K562 (cell line): ENCODE measurements around the gene CHRND. TPM values are rescaled to one million over a fixed set of nuclear protein-coding genes. Genes with fewer than 3 reads are reported as not detected.

Experiments
- ATAC-seq: fragments of 200-7000 bp; cut with Tn5 transposase; 3 replicates; pipeline ENCODE4 v1.9.1; 2020; ENCODE audit warnings: moderate library complexity
- BruUV-seq: library from RNA; stranded (reverse); fragments of 400-500 nt; replicated peaks from 2 replicates; lab custom pipeline; 2021; lab: Mats Ljungman, UMichigan
- CTCF ChIA-PET: fragments of 300-600 bp; formaldehyde crosslinking; extraction: SDS; loops from one replicate; lab custom pipeline; 2021; ENCODE audit warnings: low intra/inter-chr PET ratio; lab: Yijun Ruan, JAX
- POLR2A ChIA-PET: fragments of 300-600, 350-650 bp; sonication (Branson Sonifier 250); formaldehyde crosslinking; extraction: SDS; loops from one replicate; lab custom pipeline; 2021; ENCODE audit warnings: antibody characterized with exemption, inconsistent platforms; lab: Yijun Ruan, JAX
- DNase-seq, 4 experiments: peaks; one replicate each; pipeline versions ENCODE4 v3.0.0 to v3.0.0-alpha.2; 2011 to 2018; ENCODE audit warnings: low spot score in 3 of 4, mixed read lengths in 3 of 4; ENCODE audit errors: extremely low read depth in 1 of 4
- FAIRE-seq: peaks from 2 replicates; lab custom pipeline; 2011; peaks lifted over from hg19 to GRCh38; lab: Jason Lieb, UNC
- H2AFZ ChIP-seq: 2 replicates; pipeline ENCODE4 v1.6.0; 2011; ENCODE audit warnings: low read depth, low read length, control low read depth, inconsistent platforms
- H3K27ac ChIP-seq: fragments of 200-600 bp; 3 replicates; pipeline ENCODE4 v1.8.0; 2011; ENCODE audit warnings: low read depth, mild to moderate bottlenecking, control low read depth, inconsistent platforms, low read length, moderate library complexity, mixed read lengths; ENCODE audit errors: extremely low read depth
- H3K27me3 ChIP-seq, 2 experiments: fragments of 300-600 bp in 1 of 2; 2 replicates in 1 of 2; 3 replicates in 1 of 2; pipeline versions ENCODE4 v1.6.0 to v1.8.0; 2011; ENCODE audit warnings: inconsistent platforms in 2 of 2, low read length in 2 of 2, mild to moderate bottlenecking in 1 of 2, mixed read lengths in 1 of 2, moderate library complexity in 1 of 2; ENCODE audit not compliant: control insufficient read depth in 2 of 2, insufficient read depth in 2 of 2
- H3K36me3 ChIP-seq: fragments of 300-600 bp; 3 replicates; pipeline ENCODE4 v1.8.0; 2011; ENCODE audit warnings: mild to moderate bottlenecking, low read length, inconsistent platforms; ENCODE audit not compliant: control insufficient read depth, insufficient read depth
- H3K4me1 ChIP-seq, 2 experiments: fragments of 200-600 bp in 1 of 2; replicated peaks in 1 of 2; 2 replicates in 1 of 2; 3 replicates in 1 of 2; pipeline versions ENCODE4 v1.5.1 to v1.8.0; 2011; ENCODE audit warnings: inconsistent platforms in 2 of 2, low read length in 2 of 2, mild to moderate bottlenecking in 1 of 2, mixed read lengths in 1 of 2, moderate library complexity in 1 of 2; ENCODE audit not compliant: control insufficient read depth in 2 of 2, insufficient read depth in 2 of 2
- H3K4me2 ChIP-seq: 2 replicates; pipeline ENCODE4 v1.6.1; 2011; ENCODE audit warnings: low read length, control low read depth, inconsistent platforms, mixed read lengths; ENCODE audit not compliant: insufficient read depth
- H3K4me3 ChIP-seq: fragments of 200-600 bp; sonication (generic), shearing (Covaris generic); 2 replicates; pipeline ENCODE4 v1.5.1; 2016; ENCODE audit warnings: control low read depth, inconsistent platforms
- H3K79me2 ChIP-seq: fragments of 200-600 bp; 3 replicates; pipeline ENCODE4 v1.8.0; 2011; ENCODE audit warnings: low read length, inconsistent platforms; ENCODE audit not compliant: control insufficient read depth, insufficient read depth
- H3K9ac ChIP-seq, 2 experiments: 2 replicates each; pipeline versions ENCODE4 v1.6.0 to v1.6.1; 2011; ENCODE audit warnings: low read depth in 2 of 2, low read length in 2 of 2, control low read depth in 1 of 2, inconsistent platforms in 1 of 2, mild to moderate bottlenecking in 1 of 2, mixed read lengths in 1 of 2; ENCODE audit not compliant: insufficient read depth in 1 of 2
- H3K9me1 ChIP-seq: one replicate; pipeline ENCODE4 v1.6.0; 2011; ENCODE audit warnings: inconsistent platforms, mild to moderate bottlenecking, low read length, moderate library complexity; ENCODE audit not compliant: control insufficient read depth, insufficient read depth
- H3K9me3 ChIP-seq: replicated peaks from 2 replicates; pipeline ENCODE4 v1.5.1; 2011; ENCODE audit warnings: low read depth, low read length, inconsistent platforms; ENCODE audit not compliant: control insufficient read depth, insufficient read depth
- H4K20me1 ChIP-seq: replicated peaks from 2 replicates; pipeline ENCODE4 v1.6.1; 2011; ENCODE audit warnings: low read length, inconsistent platforms, mixed read lengths; ENCODE audit not compliant: control insufficient read depth, insufficient read depth
- CBX8 ChIP-seq: fragments of 200-600 bp; sonication (generic); IDR thresholded peaks from 2 replicates; pipeline ENCODE4 v1.6.1; 2012; ENCODE audit warnings: borderline replicate concordance, mixed run types, low read depth, mild to moderate bottlenecking, moderate library complexity, mixed read lengths, low read length, control low read depth, inconsistent platforms; ENCODE audit not compliant: poor library complexity, severe bottlenecking; ENCODE audit errors: extremely low read depth
- GABPA ChIP-seq: fragments of 200-800 bp; sonication (Bioruptor generic); conservative IDR thresholded peaks from 2 replicates; pipeline ENCODE4 v1.6.1; 2016; ENCODE audit warnings: low read depth, missing genetic modification characterization, missing compliant biosample characterization
- GTF2A2 ChIP-seq: IDR thresholded peaks from 2 replicates; pipeline ENCODE4 v1.6.1; 2016; ENCODE audit warnings: mild to moderate bottlenecking, missing genetic modification characterization, missing compliant biosample characterization
- MIER1 ChIP-seq: fragments of 450-650 bp; IDR thresholded peaks from 2 replicates; pipeline ENCODE4 v1.6.1; 2016; ENCODE audit warnings: antibody characterized with exemption, mild to moderate bottlenecking, low read depth
- ZNF609 ChIP-seq: sonication (generic); formaldehyde crosslinking; IDR thresholded peaks from 2 replicates; pipeline ENCODE4 v1.8.1; 2023; ENCODE audit warnings: missing genetic modification reagents, mild to moderate bottlenecking, borderline replicate concordance
- ZNF655 ChIP-seq: fragments of 250-450 bp; sonication (Bioruptor Pico); IDR thresholded peaks from 2 replicates; pipeline ENCODE4 v1.5.0; 2021
- ZZZ3 ChIP-seq: fragments of 450-650 bp; IDR thresholded peaks from 2 replicates; pipeline ENCODE4 v1.6.1; 2016; ENCODE audit warnings: antibody characterized with exemption, mild to moderate bottlenecking, moderate library complexity
- WGBS: fragments of 100-300 bp; shearing (Covaris generic); methylation state at CpG from one replicate; pipeline ENCODE4 v1.1.6; 2016; ENCODE audit warnings: low coverage, mixed read lengths; ENCODE audit not compliant: insufficient coverage; ENCODE audit errors: missing lambda C conversion rate; 5-methylcytosine and 5-hydroxymethylcytosine counted together
- in situ Hi-C: fragments of 300-500 bp; cut with MboI; formaldehyde crosslinking; loops from 4 replicates; pipeline ENCODE4 v1.15.0; 2018; ENCODE audit warnings: inconsistent platforms, mixed read lengths
- intact Hi-C: fragments of 100-400 bp; cut with micrococcal nuclease; formaldehyde crosslinking; loops from 2 replicates; pipeline ENCODE4 v1.14.2; 2022
- polyA plus RNA-seq, 8 experiments: library from polyadenylated mRNA; depleted of rRNA in 4 of 8; stranded (reverse) in 5 of 8; unstranded in 3 of 8; fragments of >200 nt; fragmentation: Nextera tagmentation in 2 of 8; fragmentation: Illumina TruSeq in 1 of 8; extraction: Ambion mirVana in 2 of 8; extraction: Trizol in 1 of 8; gene quantifications; 2 replicates each; pipeline versions ENCODE4 v1.2.1 to v1.2.3, GENCODE V29; 2011 to 2014; ENCODE audit warnings: inconsistent platforms in 1 of 8, missing spikeins in 1 of 8
- total RNA-seq, 7 experiments: library from RNA; depleted of rRNA in 6 of 7; stranded (reverse); fragments of >200 nt in 6 of 7; fragmentation: Illumina TruSeq in 2 of 7; extraction: Trizol in 2 of 7; gene quantifications; 2 replicates each; pipeline versions ENCODE4 v1.2.1 to v1.2.3, GENCODE V29; 2011 to 2021; ENCODE audit warnings: low replicate concordance in 1 of 7
- TF ChIP-seq, protein P1 (sequence below): fragments of 200-800 bp; sonication (Bioruptor generic); IDR thresholded peaks from 2 replicates; pipeline ENCODE4 v1.6.1; 2017; ENCODE audit warnings: missing genetic modification characterization, missing compliant biosample characterization
- TF ChIP-seq, protein P2 (sequence below): fragments of 250-450 bp; sonication (Bioruptor Pico); IDR thresholded peaks from 2 replicates; pipeline ENCODE4 v1.8.0; 2021; ENCODE audit warnings: mild to moderate bottlenecking, moderate library complexity

The CHRND gene
- total and polyA plus RNA-seq, 9 of the 15 experiments (the other 6 are each of a cell fraction or from before 2014, with no cell fraction given), result not detected

- H3K4me3 ChIP-seq, result no peak overlapping the region
- H3K9me3 ChIP-seq, result no peaks in the 10 kb centered on the region
- no peaks in the 10 kb centered on the region for H3K79me2 ChIP-seq
- peaks cover 0 to 13% of the 10 kb centered on the region in 2 experiments; a peak in 2 of 5 replicates for H3K4me1 ChIP-seq
- H3K36me3 ChIP-seq, result no peaks in the 10 kb centered on the region
- DNase-seq, result no peak
- H2AFZ ChIP-seq, result no peak overlapping the region
- intact Hi-C loops, result no loop called here
- no peak for FAIRE-seq
- H3K4me2 ChIP-seq, result no peak overlapping the region
- no peak overlapping the region; a peak in 1 of 4 replicates for H3K9ac ChIP-seq
- TF ChIP-seq GTF2A2 (tag), result no peak
- TF ChIP-seq MIER1, result no peak
- no peak for TF ChIP-seq ZNF609 (CRISPR knock-in tag)
- no peak for TF ChIP-seq GABPA (tag)
- no peak for TF ChIP-seq ZZZ3
- TF ChIP-seq, protein P1, sequence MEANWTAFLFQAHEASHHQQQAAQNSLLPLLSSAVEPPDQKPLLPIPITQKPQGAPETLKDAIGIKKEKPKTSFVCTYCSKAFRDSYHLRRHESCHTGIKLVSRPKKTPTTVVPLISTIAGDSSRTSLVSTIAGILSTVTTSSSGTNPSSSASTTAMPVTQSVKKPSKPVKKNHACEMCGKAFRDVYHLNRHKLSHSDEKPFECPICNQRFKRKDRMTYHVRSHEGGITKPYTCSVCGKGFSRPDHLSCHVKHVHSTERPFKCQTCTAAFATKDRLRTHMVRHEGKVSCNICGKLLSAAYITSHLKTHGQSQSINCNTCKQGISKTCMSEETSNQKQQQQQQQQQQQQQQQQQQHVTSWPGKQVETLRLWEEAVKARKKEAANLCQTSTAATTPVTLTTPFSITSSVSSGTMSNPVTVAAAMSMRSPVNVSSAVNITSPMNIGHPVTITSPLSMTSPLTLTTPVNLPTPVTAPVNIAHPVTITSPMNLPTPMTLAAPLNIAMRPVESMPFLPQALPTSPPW (CRISPR knock-in tag), result no peak
- no peak for TF ChIP-seq ZNF655 (CRISPR knock-in tag)
- TF ChIP-seq, protein P2, sequence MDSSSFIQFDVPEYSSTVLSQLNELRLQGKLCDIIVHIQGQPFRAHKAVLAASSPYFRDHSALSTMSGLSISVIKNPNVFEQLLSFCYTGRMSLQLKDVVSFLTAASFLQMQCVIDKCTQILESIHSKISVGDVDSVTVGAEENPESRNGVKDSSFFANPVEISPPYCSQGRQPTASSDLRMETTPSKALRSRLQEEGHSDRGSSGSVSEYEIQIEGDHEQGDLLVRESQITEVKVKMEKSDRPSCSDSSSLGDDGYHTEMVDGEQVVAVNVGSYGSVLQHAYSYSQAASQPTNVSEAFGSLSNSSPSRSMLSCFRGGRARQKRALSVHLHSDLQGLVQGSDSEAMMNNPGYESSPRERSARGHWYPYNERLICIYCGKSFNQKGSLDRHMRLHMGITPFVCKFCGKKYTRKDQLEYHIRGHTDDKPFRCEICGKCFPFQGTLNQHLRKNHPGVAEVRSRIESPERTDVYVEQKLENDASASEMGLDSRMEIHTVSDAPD (CRISPR knock-in tag), result no peak
- no peak for TF ChIP-seq CBX8
- TF ChIP-seq, all 486 proteins: peak for 0
- H3K27me3 ChIP-seq, result peaks cover 3 to 44% of the 10 kb centered on the region in 2 experiments; a peak in 2 of 5 replicates
- H4K20me1 ChIP-seq, result no peaks in the 10 kb centered on the region
- WGBS, result 45% methylated on average over 10 of the region's 21 CpGs
- in situ Hi-C loops, result no loop called here
- ChIA-PET POLR2A (no interaction called here), CTCF (no interaction called here)
- H3K9me1 ChIP-seq, result no peaks in the 10 kb centered on the region
- no peak overlapping the region for H3K27ac ChIP-seq
- no peak for ATAC-seq
- no TSS peak for BruUV-seq
These were observed 23.4 kb upstream of the CHRND start for GRCh38 chr2:232502511-232502910.
